ENCODE results near the gene IER5L. TPM values are rescaled to one million over a fixed set of nuclear protein-coding genes. Genes with fewer than 3 reads are reported as not detected.

The IER5L gene
- total and polyA plus RNA-seq, 9 of the 15 experiments (the other 6 are each of a cell fraction or from before 2014, with no cell fraction given): 0.14 to 11.9 (median 0.52) TPM

DNA sequence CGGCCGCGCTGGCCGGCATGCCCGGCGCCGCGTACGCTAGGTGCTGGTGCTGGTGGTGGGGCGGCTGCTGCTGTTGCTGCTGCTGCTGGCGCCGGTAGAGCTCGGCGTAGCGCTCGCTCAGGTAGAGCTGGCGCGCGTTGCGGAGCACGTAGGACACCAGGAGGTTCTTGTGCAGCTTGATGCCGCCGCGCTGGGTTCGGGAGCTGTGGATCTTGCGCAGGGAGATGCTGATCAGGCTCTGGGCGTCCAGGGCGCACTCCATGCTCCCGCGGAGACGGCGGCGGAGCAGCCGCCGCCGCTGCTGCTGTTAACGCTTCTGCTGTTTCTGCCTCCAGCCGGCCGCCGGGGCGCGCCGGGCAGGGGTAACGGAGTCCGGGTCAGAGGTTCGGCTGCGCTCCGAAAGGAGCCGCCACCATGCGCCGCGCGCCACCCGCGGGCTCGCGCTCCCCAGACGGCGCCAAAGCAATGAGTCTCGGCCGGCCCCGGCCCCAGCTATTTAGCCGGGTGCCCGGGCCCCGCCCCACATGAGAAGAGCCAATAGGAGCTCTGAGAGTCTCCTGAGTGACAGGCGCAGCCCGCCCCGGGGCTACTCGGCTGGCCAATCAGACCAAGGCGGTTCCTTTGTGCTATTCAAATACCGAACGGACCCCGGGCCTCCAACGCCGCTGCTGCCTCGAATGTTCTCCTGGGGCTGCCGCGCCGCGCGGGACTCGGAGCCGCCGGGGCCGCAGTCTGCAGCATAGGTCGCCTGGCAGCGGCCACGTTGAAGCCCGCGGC lies at the start of gene IER5L (continued):
- TF ChIP-seq NFIC (IDR thresholded peaks at IDR 0.05): peak; percentile 60
- TF ChIP-seq NFXL1 (CRISPR knock-in tag; IDR thresholded peaks at IDR 0.05): no peak
- no peak for TF ChIP-seq ZNF12 (CRISPR knock-in tag; IDR thresholded peaks at IDR 0.05)
- TF ChIP-seq GTF2B (IDR thresholded peaks at IDR 0.05; ENCODE audit: extremely low read depth, insufficient read length): peak; percentile 55
- TF ChIP-seq SIRT6 (IDR thresholded peaks at IDR 0.05; ENCODE audit: low read depth, low read length): no peak
- peak; percentile 40; the same call in 1 of the 2 replicates for TF ChIP-seq BCOR (IDR thresholded peaks at IDR 0.05)
- no peak for TF ChIP-seq SMARCC2 (IDR thresholded peaks at IDR 0.05; ENCODE audit: low read depth)
- TF ChIP-seq PRPF4 (IDR thresholded peaks at IDR 0.05; ENCODE audit: insufficient read depth, low read depth, low read length, poor library complexity, severe bottlenecking): peak; percentile 82
- no peak for TF ChIP-seq POU5F1 (IDR thresholded peaks at IDR 0.05; ENCODE audit: borderline replicate concordance, low read depth, low read length, partially characterized antibody)
- TF ChIP-seq SMARCA5 (IDR thresholded peaks at IDR 0.05): no peak
- peak; percentile 34 to 55; a peak in 2 of 4 replicates for TF ChIP-seq MAZ (CRISPR knock-in tag; conservative IDR thresholded peaks at IDR 0.05 in 1 of 2, IDR thresholded peaks at IDR 0.05 in 1 of 2)
- TF ChIP-seq ELK3 (CRISPR knock-in tag; IDR thresholded peaks at IDR 0.05): no peak
- TF ChIP-seq, protein P1, sequence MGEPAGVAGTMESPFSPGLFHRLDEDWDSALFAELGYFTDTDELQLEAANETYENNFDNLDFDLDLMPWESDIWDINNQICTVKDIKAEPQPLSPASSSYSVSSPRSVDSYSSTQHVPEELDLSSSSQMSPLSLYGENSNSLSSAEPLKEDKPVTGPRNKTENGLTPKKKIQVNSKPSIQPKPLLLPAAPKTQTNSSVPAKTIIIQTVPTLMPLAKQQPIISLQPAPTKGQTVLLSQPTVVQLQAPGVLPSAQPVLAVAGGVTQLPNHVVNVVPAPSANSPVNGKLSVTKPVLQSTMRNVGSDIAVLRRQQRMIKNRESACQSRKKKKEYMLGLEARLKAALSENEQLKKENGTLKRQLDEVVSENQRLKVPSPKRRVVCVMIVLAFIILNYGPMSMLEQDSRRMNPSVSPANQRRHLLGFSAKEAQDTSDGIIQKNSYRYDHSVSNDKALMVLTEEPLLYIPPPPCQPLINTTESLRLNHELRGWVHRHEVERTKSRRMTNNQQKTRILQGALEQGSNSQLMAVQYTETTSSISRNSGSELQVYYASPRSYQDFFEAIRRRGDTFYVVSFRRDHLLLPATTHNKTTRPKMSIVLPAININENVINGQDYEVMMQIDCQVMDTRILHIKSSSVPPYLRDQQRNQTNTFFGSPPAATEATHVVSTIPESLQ (CRISPR knock-in tag; IDR thresholded peaks at IDR 0.05): no peak
- no peak for TF ChIP-seq KDM1A (IDR thresholded peaks at IDR 0.05)
- peak; percentile 14 to 99; a peak in 2 of 4 replicates for TF ChIP-seq NONO (IDR thresholded peaks at IDR 0.05; ENCODE audit: low read depth in 2 of 2, low read length in 1 of 2)
- TF ChIP-seq, protein P2, sequence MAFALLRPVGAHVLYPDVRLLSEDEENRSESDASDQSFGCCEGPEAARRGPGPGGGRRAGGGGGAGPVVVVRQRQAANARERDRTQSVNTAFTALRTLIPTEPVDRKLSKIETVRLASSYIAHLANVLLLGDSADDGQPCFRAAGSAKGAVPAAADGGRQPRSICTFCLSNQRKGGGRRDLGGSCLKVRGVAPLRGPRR (CRISPR knock-in tag; IDR thresholded peaks at IDR 0.05): no peak
- TF ChIP-seq PHF8 (IDR thresholded peaks at IDR 0.05; ENCODE audit: borderline replicate concordance, low read length): peak; percentile 81; the same call in 1 of the 2 replicates
- no peak for TF ChIP-seq HLTF (IDR thresholded peaks at IDR 0.05)
- no peak for TF ChIP-seq LARP7 (IDR thresholded peaks at IDR 0.05)
- TF ChIP-seq ZBED1 (IDR thresholded peaks at IDR 0.05): no peak
- TF ChIP-seq ZBTB1 (CRISPR knock-in tag; IDR thresholded peaks at IDR 0.05; ENCODE audit: borderline replicate concordance, low read depth): no peak
- TF ChIP-seq RBM39 (optimal IDR thresholded peaks at IDR 0.05; ENCODE audit: low read depth, low read length): no peak
- TF ChIP-seq SAFB2 (IDR thresholded peaks at IDR 0.05; ENCODE audit: borderline replicate concordance, low read depth, low read length, severe bottlenecking): no peak
- TF ChIP-seq, protein P3, sequence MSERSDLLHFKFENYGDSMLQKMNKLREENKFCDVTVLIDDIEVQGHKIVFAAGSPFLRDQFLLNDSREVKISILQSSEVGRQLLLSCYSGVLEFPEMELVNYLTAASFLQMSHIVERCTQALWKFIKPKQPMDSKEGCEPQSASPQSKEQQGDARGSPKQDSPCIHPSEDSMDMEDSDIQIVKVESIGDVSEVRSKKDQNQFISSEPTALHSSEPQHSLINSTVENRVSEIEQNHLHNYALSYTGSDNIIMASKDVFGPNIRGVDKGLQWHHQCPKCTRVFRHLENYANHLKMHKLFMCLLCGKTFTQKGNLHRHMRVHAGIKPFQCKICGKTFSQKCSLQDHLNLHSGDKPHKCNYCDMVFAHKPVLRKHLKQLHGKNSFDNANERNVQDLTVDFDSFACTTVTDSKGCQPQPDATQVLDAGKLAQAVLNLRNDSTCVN (CRISPR knock-in tag; IDR thresholded peaks at IDR 0.05): no peak
- TF ChIP-seq PHB (CRISPR knock-in tag; IDR thresholded peaks at IDR 0.05): no peak

Data from K562 (cell line).